ENCODE measurements around the gene DNMBP.
A peak's percentile ranks its signal among the peaks of the same experiment; 100 is the strongest.

Gene DNMBP

DNA sequence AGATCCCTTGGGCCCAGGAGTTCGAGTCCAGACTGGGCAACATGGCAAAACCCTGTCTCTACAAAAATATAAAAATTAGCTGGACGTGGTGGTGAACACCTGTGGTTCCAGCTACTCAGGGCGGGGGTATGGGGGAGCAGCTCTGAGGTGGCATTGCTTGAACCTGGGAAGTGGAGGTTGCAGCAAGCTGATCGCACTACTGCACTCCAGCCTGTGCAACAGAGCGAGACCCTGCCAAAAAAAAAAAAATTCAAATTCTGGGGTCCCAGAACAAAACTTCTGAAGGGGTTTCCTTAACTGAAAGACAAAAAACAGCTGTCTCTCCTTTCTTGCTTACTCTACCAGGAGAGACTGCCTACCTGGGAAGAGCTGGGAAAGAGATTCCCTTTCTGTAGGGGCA lies 27.0 kb downstream of the DNMBP start:
- H3K4me3 ChIP-seq: no peak overlapping the region
- DNase-seq: no peak
- intact Hi-C loops (cut with DNase I; ENCODE audit: low total_unique reads): no loop called here
- TF ChIP-seq CTCF (IDR thresholded peaks at IDR 0.05): no peak
- H3K9me3 ChIP-seq: no peaks in the 10 kb centered on the region
- no peaks in the 10 kb centered on the region for H3K27me3 ChIP-seq
- no peaks in the 10 kb centered on the region for H3K36me3 ChIP-seq
- peak overlapping the region in 1 of 2 donors; percentile 56 for H3K27ac ChIP-seq
- peaks cover 0 to 19% (median 3%) of the 10 kb centered on the region in 4 donors for H3K4me1 ChIP-seq

- no peak overlapping the region for H3K4me3 ChIP-seq
- no peak overlapping the region for H3K27ac ChIP-seq
- no peaks in the 10 kb centered on the region for H3K9me3 ChIP-seq
- TF ChIP-seq CTCF (IDR thresholded peaks at IDR 0.05): no peak
- peaks cover 0 to 29% (median 6%) of the 10 kb centered on the region in 4 donors for H3K4me1 ChIP-seq
- intact Hi-C loops (cut with DNase I; ENCODE audit: low total_unique reads): no loop called here
- no peaks in the 10 kb centered on the region for H3K27me3 ChIP-seq
- no peak for DNase-seq
- H3K36me3 ChIP-seq: no peaks in the 10 kb centered on the region
These were observed 28.1 kb downstream of the DNMBP start for GRCh38 chr10:99981581-99982199.

GRCh38 chr10:99979066-99979685 lies 30.6 kb downstream of the DNMBP start:
- Histone ChIP-seq H3K27me3 (no peaks in the 10 kb centered on the region), H3K9me3 (no peaks in the 10 kb centered on the region), H3K4me3 (no peak overlapping the region), H3K36me3 (no peaks in the 10 kb centered on the region), H3K27ac (no peak overlapping the region), H3K4me1 (peaks cover 0 to 38% (median 9%) of the 10 kb centered on the region in 4 donors)
- no peak for TF ChIP-seq CTCF (IDR thresholded peaks at IDR 0.05)
- intact Hi-C loops (cut with DNase I; ENCODE audit: low total_unique reads): no loop called here
- DNase-seq: no peak

- Histone ChIP-seq H3K9me3 (no peaks in the 10 kb centered on the region), H3K4me1 (peaks cover 0 to 34% (median 9%) of the 10 kb centered on the region in 4 donors), H3K27me3 (no peaks in the 10 kb centered on the region), H3K36me3 (no peaks in the 10 kb centered on the region), H3K4me3 (no peak overlapping the region), H3K27ac (peak overlapping the region; percentile 56 to 74)
- DNase-seq: no peak
- intact Hi-C loops (cut with DNase I; ENCODE audit: low total_unique reads): no loop called here
- no peak for TF ChIP-seq CTCF (IDR thresholded peaks at IDR 0.05)
These were observed 31.8 kb downstream of the DNMBP start for GRCh38 chr10:99977916-99978315.

GRCh38 chr10:99976886-99977665 lies 32.7 kb downstream of the DNMBP start:
- intact Hi-C loops (cut with DNase I; ENCODE audit: low total_unique reads): no loop called here
- Histone ChIP-seq H3K4me3 (no peak overlapping the region), H3K4me1 (peaks cover 0 to 31% (median 6%) of the 10 kb centered on the region in 4 donors), H3K9me3 (no peaks in the 10 kb centered on the region), H3K27ac (peak overlapping the region; percentile 56 to 74), H3K27me3 (no peaks in the 10 kb centered on the region), H3K36me3 (no peaks in the 10 kb centered on the region)
- TF ChIP-seq CTCF (IDR thresholded peaks at IDR 0.05): no peak
- DNase-seq: peak in 1 of 2 donors; percentile 30
